ENCODE results near the gene OBSCN. TPM values are rescaled to one million over a fixed set of nuclear protein-coding genes. Genes with fewer than 3 reads are reported as not detected.
"Not testable (repeated sequence)": the region's sequence is repeated elsewhere in the genome, so short reads cannot be mapped to it uniquely, and the experiment has no call there.

The OBSCN gene
- total and polyA plus RNA-seq, 10 of the 15 experiments (the other 5 are each of a cell fraction or from before 2014, with no cell fraction given), result 0.01 to 0.36 (median 0.08) TPM; not detected in 2

DNA sequence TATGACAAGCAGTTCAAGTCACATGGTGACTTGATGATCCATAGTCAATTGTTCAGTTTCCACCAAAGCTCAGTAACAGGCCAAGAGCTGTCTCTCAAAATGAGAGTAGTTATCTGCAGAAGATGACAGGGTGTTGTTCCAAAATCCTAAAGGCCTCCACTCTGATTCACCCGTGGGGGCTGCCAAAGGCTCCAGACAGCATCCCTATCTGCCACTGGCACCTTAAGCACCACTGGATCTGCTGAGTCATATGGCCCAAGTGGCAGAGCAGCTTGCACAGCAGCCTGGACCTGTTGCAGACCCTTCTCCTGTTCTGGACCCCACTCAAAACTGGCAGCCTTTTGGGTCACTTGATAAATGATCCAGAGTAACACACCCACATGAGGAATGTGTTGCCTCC is 44.6 kb downstream of the OBSCN start:
- DNase-seq (ENCODE audit: low read depth, low spot score); POLR2A ChIA-PET; intact Hi-C loops (cut with micrococcal nuclease; ENCODE audit: unreplicated experiment); H4K20me1 ChIP-seq (ENCODE audit: control insufficient read depth, insufficient read depth); H3K9ac ChIP-seq (ENCODE audit: control insufficient read depth, insufficient read depth, low read length); ATAC-seq; H2AFZ ChIP-seq (ENCODE audit: control insufficient read depth, low read depth, low read length); H3K4me2 ChIP-seq (ENCODE audit: control insufficient read depth, insufficient read depth); BruUV-seq (replicated peaks); H3K4me1 ChIP-seq (ENCODE audit: control insufficient read depth, insufficient read depth, low read length); FAIRE-seq; CTCF ChIA-PET; H3K4me3 ChIP-seq; H3K27ac ChIP-seq (ENCODE audit: control insufficient read depth, insufficient read depth); H3K36me3 ChIP-seq (ENCODE audit: control insufficient read depth in 2 of 2, insufficient read depth in 2 of 2, low read length in 1 of 2); RAD21 ChIA-PET (ENCODE audit: unreplicated experiment); H3K9me3 ChIP-seq (replicated peaks; ENCODE audit: control insufficient read depth, insufficient read depth, low read length); H3K79me2 ChIP-seq (ENCODE audit: control insufficient read depth, insufficient read depth, low read length); H3K27me3 ChIP-seq (replicated peaks in 1 of 2; ENCODE audit: control insufficient read depth in 2 of 2, insufficient read depth in 2 of 2, low read length in 1 of 2); in situ Hi-C loops (cut with MboI); SMC1A ChIA-PET (ENCODE audit: uncharacterized antibody, unreplicated experiment): not testable (repeated sequence)
- 0% methylated on average over 1 of the region's 1 CpG for WGBS (ENCODE audit: insufficient coverage, insufficient replicate concordance, low lambda C conversion rate, missing lambda C conversion rate)

DNA sequence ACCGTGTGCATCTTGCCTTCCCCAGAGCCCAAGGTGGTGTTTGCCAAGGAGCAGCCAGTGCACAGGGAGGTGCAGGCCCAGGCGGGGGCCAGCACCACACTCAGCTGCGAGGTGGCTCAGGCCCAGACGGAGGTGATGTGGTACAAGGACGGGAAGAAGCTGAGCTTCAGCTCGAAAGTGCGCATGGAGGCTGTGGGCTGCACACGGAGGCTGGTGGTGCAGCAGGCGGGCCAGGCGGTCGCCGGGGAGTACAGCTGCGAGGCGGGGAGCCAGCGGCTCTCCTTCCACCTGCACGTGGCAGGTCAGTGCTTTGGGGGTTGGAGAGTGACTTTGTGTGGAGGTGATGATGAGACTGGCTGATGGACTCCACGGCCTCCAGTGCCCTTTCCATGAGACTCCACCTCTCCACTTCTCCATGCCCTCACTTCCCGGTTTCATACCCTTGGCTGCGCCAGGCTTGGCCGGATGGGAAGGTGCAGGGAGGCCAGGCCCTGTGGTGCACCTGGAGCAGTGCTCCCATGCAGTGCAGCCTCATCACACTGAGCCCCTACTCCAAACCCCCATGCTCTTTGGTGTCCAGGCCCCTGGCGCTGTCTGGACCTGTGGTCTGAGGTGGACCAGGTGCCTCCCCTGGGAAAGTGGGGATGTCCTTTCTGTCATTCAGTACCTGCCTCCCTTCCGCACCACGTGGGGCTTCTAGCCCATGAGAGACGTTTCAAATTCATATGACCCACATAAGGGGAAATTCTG is 49.0 kb downstream of the OBSCN start:
- Histone ChIP-seq H3K36me3 (ENCODE audit: control insufficient read depth in 2 of 2, insufficient read depth in 2 of 2, low read length in 1 of 2) (no peaks in the 10 kb centered on the region), H2AFZ (ENCODE audit: control insufficient read depth, low read depth, low read length) (no peak overlapping the region), H3K4me2 (ENCODE audit: control insufficient read depth, insufficient read depth) (no peak overlapping the region), H3K79me2 (ENCODE audit: control insufficient read depth, insufficient read depth, low read length) (no peaks in the 10 kb centered on the region), H3K4me3 (no peak overlapping the region), H3K9me3 (replicated peaks; ENCODE audit: control insufficient read depth, insufficient read depth, low read length) (no peaks in the 10 kb centered on the region), H3K9ac (ENCODE audit: control insufficient read depth, insufficient read depth, low read length) (no peak overlapping the region), H3K4me1 (ENCODE audit: control insufficient read depth, insufficient read depth, low read length) (no peaks in the 10 kb centered on the region), H4K20me1 (ENCODE audit: control insufficient read depth, insufficient read depth) (no peaks in the 10 kb centered on the region), H3K27ac (ENCODE audit: control insufficient read depth, insufficient read depth) (no peak overlapping the region), H3K27me3 (replicated peaks in 1 of 2; ENCODE audit: control insufficient read depth in 2 of 2, insufficient read depth in 2 of 2, low read length in 1 of 2) (no peaks in the 10 kb centered on the region)
- ATAC-seq, result no peak
- no peak for DNase-seq (ENCODE audit: low read depth, low spot score)
- CTCF ChIA-PET, result no interaction called here
- RAD21 ChIA-PET (ENCODE audit: unreplicated experiment), result no interaction called here
- TF ChIP-seq, protein P1, sequence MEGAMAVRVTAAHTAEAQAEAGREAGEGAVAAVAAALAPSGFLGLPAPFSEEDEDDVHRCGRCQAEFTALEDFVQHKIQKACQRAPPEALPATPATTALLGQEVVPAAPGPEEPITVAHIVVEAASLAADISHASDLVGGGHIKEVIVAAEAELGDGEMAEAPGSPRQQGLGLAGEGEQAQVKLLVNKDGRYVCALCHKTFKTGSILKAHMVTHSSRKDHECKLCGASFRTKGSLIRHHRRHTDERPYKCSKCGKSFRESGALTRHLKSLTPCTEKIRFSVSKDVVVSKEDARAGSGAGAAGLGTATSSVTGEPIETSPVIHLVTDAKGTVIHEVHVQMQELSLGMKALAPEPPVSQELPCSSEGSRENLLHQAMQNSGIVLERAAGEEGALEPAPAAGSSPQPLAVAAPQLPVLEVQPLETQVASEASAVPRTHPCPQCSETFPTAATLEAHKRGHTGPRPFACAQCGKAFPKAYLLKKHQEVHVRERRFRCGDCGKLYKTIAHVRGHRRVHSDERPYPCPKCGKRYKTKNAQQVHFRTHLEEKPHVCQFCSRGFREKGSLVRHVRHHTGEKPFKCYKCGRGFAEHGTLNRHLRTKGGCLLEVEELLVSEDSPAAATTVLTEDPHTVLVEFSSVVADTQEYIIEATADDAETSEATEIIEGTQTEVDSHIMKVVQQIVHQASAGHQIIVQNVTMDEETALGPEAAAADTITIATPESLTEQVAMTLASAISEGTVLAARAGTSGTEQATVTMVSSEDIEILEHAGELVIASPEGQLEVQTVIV (IDR thresholded peaks at IDR 0.05; ENCODE audit: borderline replicate concordance, partially characterized antibody), result no peak
- TF ChIP-seq BMI1 (IDR thresholded peaks at IDR 0.05; ENCODE audit: borderline replicate concordance), result no peak
- no peak for TF ChIP-seq MTA3 (IDR thresholded peaks at IDR 0.05; ENCODE audit: borderline replicate concordance, low read length)
- TF ChIP-seq IRF4 (IDR thresholded peaks at IDR 0.05; ENCODE audit: low read depth, low read length), result no peak
- TF ChIP-seq ZNF622 (IDR thresholded peaks at IDR 0.05), result no peak
- TF ChIP-seq, protein P2, sequence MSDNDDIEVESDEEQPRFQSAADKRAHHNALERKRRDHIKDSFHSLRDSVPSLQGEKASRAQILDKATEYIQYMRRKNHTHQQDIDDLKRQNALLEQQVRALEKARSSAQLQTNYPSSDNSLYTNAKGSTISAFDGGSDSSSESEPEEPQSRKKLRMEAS (IDR thresholded peaks at IDR 0.05; ENCODE audit: low read depth, low read length), result no peak
- no peak for TF ChIP-seq RUNX3 (IDR thresholded peaks at IDR 0.05; ENCODE audit: low read length)
- no peak for TF ChIP-seq CBX5 (IDR thresholded peaks at IDR 0.05; ENCODE audit: low read depth)
- TF ChIP-seq, protein P3, sequence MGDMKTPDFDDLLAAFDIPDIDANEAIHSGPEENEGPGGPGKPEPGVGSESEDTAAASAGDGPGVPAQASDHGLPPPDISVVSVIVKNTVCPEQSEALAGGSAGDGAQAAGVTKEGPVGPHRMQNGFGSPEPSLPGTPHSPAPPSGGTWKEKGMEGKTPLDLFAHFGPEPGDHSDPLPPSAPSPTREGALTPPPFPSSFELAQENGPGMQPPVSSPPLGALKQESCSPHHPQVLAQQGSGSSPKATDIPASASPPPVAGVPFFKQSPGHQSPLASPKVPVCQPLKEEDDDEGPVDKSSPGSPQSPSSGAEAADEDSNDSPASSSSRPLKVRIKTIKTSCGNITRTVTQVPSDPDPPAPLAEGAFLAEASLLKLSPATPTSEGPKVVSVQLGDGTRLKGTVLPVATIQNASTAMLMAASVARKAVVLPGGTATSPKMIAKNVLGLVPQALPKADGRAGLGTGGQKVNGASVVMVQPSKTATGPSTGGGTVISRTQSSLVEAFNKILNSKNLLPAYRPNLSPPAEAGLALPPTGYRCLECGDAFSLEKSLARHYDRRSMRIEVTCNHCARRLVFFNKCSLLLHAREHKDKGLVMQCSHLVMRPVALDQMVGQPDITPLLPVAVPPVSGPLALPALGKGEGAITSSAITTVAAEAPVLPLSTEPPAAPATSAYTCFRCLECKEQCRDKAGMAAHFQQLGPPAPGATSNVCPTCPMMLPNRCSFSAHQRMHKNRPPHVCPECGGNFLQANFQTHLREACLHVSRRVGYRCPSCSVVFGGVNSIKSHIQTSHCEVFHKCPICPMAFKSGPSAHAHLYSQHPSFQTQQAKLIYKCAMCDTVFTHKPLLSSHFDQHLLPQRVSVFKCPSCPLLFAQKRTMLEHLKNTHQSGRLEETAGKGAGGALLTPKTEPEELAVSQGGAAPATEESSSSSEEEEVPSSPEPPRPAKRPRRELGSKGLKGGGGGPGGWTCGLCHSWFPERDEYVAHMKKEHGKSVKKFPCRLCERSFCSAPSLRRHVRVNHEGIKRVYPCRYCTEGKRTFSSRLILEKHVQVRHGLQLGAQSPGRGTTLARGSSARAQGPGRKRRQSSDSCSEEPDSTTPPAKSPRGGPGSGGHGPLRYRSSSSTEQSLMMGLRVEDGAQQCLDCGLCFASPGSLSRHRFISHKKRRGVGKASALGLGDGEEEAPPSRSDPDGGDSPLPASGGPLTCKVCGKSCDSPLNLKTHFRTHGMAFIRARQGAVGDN (IDR thresholded peaks at IDR 0.05), result no peak
- TF ChIP-seq STAT3 (IDR thresholded peaks at IDR 0.05; ENCODE audit: low read depth, low read length), result no peak
- no peak for TF ChIP-seq SREBF2 (IDR thresholded peaks at IDR 0.05; ENCODE audit: low read length)
- FAIRE-seq, result no peak
- in situ Hi-C loops (cut with MboI) (no loop called here), intact Hi-C loops (cut with micrococcal nuclease; ENCODE audit: unreplicated experiment) (no loop called here)
- no TSS peak for BruUV-seq (replicated peaks)
- 47% methylated on average over 24 of the region's 24 CpGs for WGBS (ENCODE audit: insufficient coverage, insufficient replicate concordance, low lambda C conversion rate, missing lambda C conversion rate)
- POLR2A ChIA-PET, result no interaction called here
- SMC1A ChIA-PET (ENCODE audit: uncharacterized antibody, unreplicated experiment), result no interaction called here
